NCI-H2196 treated with DMSO at 0.1 percent for 48 hours (cell line): ENCODE results near the gene RLBP1.
A peak's percentile ranks its signal among the peaks of the same experiment; 100 is the strongest.

Experiments used
- DNase-seq: peaks from one replicate; lab custom pipeline; 2025; ENCODE audit not compliant: unreplicated experiment; lab: John Stamatoyannopoulos, UW

Gene RLBP1

DNA sequence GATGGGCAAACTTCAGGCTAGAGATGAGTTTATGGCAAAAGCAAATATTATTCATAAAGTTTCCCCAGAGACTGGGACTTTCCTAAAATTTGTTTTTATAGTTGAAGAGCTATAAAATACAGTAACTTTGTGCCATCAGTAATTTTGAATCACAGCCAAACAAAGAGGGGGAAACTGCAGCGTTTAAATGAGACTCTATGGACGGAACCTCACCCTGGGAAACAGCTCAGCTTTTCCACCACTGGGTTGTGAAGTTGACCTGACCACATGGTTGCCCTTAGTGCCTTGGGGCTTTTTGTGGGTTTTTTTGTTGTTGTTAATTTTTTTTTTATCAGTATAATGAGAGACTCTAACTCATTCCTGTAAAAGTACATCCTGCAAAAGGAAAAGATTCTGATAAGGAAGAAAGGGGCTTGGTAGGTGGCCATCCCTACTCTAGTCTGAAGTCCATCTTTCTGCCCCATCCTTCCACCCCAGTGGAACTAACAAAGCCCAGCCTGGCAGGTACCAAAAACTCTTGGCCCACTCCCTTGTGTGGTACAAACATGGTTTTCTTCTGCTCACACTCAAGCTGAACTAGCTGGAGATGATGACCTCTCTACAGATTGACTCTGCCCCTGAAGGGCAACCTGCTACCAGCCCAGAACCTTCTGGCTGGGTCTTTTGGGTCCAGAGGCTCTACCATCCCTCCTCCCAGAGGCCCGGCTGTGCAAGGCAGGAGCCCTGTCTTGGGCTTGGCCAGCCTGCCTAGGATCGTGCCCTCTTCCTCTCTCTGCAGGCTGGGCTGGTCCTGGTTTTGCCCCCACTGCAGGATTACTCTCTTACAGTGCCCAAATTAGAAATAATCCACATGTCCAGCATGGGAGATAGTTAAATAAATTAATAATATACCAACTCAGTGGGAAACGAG lies 41.2 kb downstream of the RLBP1 start:
- DNase-seq = no peak

DNA sequence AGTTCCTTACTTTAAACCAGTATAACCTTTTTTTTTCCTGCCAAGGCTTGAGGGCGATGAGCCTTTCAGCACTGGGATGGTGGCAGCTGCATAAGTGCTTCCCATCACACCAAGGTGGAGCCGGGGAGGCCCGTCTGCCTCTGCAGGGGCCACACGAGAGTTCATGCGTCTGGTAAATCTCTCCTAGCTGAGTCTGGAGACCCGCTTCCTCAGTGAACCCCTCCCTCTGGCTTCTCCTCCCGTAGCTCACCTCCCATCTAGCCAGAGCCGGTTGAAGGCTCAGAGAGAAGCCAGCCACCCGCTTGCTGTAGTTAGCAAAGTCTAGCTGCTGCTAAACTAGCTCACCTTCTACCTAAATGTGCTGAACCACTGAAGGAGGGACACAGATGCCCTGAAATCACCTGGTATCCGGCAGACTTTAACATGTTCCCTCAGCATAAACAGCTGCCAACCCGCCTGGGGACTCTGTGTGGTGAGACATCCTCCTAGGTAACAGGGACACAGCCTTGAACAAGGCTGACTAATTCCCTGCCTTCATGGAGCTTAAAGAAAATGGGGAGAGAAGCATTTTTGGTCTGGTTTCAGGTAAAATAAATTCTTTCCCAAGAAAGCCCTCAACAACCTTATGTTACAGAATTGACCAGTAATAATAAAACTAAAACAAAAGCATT lies 42.9 kb downstream of the RLBP1 start:
- DNase-seq = no peak

DNA sequence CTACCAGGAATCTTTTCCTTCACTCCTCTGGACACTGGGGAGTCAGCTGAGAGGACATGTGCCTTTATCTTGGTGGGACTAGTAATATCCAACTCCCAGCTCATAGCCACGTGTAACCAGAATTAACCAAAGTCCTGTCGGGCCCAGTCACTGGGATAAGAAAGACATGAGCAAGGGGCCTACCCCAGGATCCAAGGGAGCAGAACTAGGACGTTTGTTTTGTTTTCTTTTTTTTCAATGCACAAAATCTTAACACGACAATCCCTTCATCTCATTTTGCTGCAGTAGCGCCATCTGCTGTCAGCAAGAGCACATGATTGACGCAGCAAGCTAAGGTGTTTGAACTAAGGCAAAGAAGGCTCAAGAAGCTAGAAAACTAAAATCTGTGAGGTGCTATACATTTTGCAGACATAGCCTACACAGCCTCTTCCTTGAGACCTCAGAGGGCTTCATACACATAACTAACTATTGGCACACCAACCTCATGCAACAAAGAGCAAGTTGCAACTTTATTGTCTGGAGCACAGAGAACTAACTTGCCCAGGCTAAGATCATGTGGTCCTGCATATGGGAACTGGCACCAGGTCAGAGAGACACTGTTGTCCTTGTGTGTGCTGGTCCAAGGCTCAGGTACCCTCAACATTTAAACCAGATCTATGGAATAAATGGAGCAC lies 43.6 kb downstream of the RLBP1 start:
- peak; percentile 20 for DNase-seq

DNA sequence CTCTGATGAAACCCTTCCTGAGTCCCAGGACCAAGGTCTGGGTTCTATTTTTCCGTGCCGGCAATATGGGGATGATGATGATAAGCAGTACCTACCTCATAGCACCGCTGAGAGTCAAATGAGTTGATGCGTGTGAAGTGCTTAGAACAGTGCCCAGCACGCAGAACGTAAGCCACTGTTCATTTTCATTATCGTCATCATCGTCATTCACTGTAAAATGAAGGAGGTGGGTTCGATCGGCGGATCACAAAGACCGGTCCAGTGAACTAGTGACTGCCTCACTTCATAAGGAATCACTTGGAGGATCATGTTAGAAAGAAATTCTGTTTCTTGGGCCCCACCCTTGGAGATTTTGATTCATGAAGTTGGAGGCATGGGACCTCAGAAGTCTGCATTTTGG lies 44.3 kb downstream of the RLBP1 start:
- no peak for DNase-seq

DNA sequence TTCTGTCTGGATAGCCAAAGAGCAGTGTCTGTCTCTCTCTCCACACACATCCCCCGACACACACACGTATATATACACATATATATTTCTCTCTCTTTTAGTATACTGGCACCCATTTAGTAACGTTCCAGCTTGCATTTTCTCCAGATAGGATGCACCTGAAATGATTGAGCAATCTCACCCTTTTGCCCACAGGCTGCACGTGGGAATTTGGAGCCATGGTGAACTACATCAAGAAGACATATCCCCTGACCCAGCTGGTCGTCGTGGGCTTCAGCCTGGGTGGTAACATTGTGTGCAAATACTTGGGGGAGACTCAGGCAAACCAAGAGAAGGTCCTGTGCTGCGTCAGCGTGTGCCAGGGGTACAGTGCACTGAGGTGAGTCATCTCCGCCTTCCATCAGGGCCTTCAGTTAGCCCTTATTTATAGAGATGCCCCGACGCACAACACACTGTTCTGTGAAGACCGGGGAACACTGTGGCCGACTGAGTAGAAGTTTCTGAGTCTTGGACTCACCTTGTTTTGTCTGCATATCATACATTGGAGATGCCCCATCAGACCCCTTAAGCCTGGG lies 45.7 kb downstream of the RLBP1 start:
- DNase-seq = no peak

- no peak for DNase-seq
Measured at GRCh38 chr15:89174476-89174875, 46.9 kb downstream of the RLBP1 start.

- DNase-seq = no peak
Measured at GRCh38 chr15:89172921-89173320, 48.5 kb downstream of the RLBP1 start.

DNA sequence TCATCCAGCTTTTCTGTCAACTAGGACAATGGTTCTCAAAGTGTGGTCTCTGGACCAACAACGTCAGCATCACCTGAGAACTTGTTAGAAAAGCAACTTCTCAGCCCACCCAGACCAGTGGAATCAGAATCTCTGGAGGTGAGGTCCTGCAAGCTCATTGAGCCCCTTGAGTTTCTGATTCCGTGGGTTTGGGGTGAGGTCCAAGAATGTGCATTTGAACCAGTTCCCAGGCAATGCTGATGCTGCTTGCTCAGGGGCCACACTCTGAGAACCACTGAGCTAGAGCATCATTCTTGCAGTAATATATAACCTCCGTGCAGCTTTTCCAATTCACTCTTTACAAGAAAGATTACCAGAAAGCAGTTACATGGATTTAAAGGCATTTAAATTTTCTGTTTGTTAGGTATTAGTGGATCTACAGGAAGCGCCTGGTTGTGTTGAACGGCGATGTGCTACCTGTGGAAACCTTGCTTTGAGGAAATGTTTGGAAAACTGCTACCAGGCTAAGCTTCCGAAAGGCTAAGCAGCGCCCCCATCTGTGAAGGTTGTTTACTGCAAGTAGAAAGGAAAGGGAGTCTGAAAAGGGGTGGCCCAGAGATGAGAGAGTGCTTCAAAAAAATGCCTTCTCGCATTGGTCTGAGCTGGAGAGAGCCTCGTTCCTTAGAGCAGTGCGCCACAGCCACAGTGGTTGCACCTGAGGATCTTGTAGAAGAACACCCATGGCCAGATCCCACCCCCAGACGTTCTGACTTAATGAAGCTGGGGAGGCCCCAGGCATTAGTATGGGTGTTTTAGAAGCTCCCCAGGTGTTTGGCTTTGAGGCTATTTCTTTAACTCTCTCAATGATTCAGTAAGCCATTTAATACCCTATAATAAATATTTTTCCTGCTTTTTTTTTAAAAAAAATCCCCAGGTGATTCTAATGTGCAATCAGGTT lies 50.0 kb downstream of the RLBP1 start:
- DNase-seq = no peak

DNA sequence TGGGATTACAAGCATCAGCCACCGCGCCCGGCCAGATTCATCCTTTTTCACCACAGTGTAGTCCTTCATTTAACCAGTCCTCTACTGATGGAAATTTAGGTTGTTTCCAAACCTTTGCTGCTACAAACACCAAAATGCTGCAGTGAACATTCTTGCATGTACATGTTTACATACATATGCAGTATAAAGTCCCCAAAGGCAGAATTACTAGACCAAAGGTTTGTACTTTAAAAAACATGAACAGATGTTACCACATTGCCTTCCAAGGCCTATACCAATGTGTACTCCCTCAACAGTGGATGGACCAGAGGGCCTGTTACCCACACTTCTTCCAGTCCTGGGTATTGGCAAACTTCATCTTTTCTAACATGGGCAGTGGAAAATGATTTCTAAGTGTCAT lies 51.0 kb downstream of the RLBP1 start:
- no peak for DNase-seq

- no peak for DNase-seq
Measured at GRCh38 chr15:89168316-89168833, 53.0 kb downstream of the RLBP1 start.

- no peak for DNase-seq
Measured at GRCh38 chr15:89167267-89168176, 53.9 kb downstream of the RLBP1 start.

DNA sequence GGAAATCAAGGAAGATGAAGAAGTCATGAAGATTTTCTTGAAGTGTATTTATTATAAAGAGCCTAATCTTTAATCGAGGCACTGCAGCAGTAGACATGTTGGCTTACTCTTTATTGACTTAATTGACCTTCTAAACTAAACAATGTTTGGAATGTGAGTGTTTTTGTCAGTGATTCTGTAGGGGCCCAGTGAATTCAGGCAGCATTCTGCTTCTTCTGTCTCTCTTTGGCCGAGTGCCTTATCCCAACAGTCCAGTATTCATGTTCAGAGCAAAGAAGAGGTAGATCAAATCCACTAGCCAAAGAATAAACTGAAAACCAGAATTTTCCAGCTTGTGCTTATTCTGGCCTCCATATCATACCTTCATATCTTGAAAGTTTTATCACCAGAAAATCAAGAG lies 55.7 kb downstream of the RLBP1 start:
- DNase-seq = no peak

DNA sequence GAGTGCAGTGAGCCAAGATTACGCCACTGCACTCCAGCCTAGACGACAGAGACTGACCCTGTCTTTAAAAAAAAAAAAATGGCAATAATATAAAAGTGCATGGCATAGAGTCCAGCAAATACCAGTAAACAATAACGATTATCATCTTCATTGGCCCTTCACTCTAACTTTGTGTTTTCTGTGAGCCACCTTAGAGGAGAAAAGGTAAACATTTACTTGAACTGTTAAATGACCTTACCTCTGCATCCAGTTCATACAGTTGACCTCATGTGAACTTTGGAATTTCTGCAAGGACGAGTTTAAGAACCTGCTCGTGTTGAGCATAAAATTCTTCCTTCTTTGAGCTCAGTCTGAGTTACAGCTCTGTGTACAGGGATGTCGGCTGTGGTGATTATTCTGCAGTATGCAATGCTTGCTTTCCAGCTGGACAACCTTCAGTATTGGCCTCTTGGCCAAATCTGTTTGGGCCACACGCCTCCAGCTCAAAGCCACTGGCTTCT lies 56.6 kb downstream of the RLBP1 start:
- no peak for DNase-seq

DNA sequence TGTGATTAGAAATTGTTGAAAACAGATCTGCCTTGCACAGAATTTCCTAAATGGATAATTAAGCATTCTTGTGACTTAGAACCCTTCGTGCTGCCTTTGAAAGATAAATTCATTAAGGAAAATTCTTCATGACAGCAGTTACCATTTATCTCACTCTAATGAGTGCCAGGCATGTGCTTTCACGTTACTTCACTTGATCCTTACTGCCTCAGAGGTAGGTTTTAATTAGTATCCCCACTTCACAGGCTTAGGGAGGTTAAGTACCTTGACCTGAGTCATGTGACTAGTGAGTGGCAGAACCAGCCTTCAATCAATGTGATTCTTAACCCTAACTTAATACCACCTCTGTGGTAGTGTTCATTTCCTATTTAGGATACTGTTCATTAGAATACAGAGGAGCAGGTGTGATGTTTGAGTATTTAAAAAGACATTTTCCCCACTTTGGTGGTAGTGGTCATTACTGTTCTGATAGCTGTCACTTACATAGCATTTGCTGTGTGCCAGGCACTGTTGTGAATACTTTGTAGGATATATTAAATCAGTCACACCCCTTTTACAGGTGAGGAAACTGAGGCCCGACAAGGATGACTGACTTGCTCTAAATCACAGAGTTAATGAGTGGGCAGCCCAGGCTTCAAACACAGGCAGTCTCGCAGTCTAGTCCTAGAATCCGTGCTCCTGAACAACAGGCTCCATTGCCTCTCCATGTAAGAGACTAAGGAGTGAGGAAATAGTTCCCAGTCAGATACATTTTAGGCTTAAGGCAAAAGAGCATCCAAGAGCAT lies 57.9 kb downstream of the RLBP1 start:
- no peak for DNase-seq

DNA sequence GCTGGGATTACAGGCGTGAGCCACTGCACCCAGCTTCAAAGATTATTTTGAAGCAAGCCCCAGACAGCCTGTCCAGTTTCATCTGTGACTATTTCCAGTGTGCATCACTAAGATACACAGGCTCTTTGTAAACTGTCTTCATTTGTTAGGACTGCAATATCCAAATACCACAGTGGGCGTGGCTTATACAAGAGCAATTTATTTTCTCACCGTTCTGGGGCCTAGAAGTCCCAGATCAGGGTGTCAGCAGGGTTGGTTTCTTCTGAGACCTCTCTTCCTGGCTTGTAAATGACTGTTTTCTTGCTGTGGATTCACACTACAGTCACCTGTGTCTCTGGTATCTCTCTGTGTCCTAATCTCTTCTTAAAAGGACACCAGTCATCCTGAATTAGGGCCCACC lies 59.7 kb downstream of the RLBP1 start:
- no peak for DNase-seq
